NCI-H82 (cell line): Measurements from ENCODE around the gene DMRTB1.

Source experiments
- DNase-seq: peaks from one replicate; lab custom pipeline; 2025; lab: John Stamatoyannopoulos, UW

Gene DMRTB1

DNA sequence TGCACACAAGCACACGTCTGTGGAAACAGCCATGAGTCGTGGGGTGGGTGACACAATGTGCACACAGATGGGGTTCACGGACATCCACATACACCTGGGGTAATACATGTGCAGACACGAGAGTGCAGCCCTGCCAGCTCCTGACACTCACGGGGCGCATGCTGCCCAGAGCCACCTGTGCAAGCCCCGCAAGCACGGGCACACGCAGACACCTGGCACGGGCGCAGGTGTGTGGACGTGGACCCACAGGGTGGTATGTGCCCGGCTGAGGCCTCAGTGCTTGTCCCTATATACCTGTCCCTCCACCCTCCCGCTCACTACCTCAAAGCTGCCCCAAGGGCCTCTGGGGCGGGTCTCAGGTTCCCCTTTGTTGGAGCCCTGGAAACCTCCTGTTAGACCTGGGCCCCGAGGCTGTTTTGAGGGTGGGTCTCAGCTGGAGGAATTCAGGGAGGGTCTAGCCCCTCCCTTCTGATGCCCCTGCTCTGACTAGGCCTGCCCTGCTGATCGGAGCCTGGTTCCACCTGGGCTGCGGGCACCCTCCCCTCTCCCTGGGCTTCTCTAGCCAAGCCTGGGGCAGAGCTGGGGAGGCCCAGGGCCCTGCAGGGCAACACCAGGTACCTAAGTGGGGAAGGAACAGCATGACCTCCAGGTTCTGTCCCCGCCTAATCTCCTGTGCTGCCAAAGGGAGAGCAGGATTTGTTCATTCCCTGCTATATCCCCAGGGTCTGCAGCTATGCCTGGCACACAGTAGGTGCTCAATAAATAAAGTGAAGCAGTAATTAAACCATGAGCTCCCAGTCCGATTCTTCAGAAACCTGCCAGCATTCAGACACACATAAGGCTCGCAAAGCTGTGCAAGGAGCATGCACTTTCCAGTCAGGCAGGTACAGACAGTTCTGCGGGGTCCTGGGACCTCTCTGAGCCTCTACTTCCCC, 49.1 kb downstream of the DMRTB1 start:
- no peak for DNase-seq

GRCh38 chr1:53508991-53509666, 49.9 kb downstream of the DMRTB1 start:
- no peak for DNase-seq

DNA sequence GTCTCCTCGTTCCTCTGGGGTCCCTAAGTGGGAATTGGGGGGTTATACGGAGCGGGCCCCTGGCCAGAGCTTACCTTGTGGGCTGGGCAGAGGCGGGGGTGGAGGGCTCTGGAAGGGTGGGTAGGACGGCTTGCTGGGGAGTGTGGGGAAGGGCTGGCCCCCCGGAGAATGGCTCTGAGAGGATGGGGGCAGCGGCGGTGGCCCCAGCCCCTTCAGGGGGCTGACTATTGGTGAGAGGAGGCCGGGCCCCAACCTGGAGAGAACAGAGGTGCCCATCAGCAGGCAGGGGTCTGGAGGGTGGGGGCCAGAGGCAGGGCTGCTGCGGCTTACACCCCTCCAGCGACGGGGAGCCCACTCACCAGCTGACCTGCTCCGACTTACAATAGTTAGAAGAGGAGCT, 50.6 kb downstream of the DMRTB1 start:
- no peak for DNase-seq

DNA sequence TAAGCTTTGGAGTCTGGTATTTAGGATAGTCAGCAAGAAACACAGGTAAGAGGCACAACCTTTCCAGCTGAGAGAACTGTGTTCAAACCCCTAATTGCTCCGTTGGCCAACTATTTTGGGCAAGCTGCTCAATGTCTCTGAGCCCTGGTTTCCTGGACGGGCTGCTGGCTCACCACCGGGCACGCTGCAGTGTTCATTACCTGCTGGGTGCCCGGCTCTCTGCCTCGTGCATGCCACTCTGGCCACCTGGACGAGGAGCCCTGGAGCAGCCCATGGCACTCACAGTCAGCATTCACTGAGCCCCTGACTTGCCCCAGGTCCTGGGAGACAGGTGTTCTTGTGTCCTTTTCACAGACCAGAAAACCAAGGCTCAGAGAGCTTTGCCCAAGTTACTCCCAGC, 51.0 kb downstream of the DMRTB1 start:
- no peak for DNase-seq

DNA sequence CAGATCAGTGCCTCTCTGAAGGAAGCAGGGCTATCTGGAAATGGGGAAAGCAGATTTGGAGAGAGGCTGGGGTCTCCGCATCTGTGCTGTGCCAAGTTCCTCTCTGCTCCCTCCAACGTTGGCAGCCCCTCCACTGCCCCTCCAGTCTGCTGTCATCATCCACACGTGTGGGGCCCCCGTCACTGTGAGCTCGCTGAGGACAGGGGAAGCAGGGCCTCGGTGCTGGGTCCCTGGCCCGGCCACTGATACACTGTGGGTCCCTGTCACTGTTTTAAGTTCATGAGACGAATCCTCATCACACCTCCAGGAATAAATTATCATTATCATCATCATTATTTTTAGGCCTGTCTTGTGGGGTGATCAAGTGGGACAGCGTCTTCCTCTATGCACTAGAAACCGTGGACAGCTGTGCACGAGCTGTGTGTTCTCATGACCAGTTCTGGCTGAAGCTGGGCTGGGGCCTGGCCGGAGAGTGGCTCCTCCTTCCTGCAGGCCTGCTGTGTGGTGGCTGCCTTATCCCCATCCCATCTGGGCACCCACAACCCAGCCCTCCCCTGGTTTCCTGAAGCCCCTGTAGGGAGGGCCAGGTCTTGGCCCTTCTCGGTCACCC, 52.2 kb downstream of the DMRTB1 start:
- DNase-seq: peak; percentile 38

DNA sequence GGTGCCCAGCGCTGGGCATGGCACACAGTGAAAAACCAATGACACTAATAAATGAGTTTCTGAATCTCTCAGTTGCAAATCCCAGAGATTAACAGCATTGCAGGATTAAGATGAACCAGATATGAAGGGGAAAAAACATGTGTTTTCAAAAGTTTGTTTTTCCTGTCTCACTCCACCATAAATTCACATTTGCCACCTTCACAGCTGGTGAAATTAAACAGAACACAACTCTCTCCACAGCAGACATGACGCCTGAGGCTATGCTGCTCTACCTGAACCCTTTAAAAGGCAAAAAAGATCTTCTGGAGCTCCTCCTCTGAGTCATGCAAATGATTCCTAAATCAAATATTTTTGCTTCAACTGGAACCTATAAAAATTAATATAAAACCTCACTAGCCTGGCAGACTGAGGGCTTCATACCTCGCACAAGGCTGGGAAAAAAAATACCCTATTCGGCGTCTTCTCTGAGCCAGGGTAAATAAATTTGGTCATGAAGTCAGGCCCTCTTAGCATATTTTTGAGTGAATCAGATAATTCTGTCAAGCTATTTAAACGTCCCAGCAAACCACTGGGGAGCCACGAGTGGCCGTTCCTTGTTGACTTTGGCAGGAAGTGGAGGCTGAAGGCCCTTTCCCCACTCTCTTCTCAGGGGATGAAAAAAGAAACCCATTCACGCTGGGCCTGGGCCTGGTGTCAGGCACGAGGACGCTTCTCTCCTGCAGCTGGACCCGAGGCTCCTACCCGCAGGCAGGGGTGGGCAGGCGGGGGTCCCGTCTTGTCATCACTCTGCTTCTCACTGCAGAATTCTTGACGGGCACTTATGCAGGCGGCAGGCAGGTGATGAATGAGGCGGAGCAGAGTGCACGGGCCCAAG, 53.0 kb downstream of the DMRTB1 start:
- no peak for DNase-seq

DNA sequence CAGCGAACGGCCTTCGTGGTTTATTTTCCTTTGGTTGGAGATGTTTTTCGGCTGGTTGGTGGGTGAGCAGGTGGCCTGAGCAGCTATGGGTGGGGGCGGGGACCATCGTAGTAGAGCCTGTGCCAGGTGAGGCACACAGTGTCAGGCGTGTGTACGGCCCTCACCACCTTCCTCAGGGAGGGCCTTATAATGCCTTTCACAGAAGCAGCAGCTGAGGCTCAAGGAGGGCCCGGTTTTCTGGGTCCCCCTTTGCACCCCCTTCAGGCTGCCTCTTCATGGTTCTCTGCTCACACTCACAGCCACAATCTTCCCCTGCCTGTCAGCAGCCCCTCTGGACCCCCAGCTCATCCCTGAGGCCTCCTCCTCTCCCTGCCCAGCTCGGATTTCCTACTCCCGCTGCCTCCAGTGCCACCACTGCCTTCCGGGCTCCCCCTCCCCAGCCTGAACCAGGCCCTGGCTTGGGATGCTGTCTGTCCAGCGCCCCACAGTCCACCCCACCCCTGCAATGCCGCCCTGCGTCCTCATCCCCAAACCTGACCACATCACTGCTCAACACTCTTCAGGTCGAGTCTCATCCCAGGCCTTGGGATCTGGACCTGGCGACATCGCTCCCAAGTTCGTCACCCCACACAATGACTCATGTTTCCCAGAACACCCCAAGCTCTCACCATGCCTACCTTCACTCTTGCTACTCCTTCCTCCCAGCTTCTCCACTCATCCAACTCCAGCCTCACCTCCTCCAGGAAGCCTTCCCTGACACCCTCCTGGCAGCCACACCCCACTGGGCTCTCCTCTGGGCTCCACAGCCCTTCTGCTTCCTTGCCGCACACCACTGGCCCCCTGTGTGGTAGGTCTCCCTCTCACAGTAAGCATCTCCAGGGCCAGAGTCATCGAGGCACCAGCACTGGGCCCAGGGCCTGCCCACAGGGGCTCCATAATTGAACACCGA, 53.9 kb downstream of the DMRTB1 start:
- no peak for DNase-seq

DNA sequence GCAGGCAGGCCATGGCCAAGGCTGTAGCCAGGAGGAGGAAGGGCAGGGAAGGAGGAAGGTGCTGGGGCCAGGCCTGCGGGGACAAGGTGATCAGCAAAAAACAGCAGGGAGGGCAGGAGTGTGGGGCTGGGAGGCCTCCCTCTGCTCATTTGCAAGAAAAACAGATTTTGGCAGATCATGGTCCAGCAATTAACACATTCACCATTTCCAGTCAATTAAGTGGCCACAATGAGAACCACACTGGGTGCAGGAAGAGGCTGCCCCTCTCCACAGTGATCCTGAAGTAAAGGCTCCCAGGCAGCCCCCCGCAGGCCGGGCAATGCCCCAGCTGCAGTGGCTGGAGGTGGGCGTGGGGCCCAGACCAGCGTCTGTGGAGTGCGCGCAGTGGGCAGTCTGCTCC, 54.6 kb downstream of the DMRTB1 start:
- no peak for DNase-seq

DNA sequence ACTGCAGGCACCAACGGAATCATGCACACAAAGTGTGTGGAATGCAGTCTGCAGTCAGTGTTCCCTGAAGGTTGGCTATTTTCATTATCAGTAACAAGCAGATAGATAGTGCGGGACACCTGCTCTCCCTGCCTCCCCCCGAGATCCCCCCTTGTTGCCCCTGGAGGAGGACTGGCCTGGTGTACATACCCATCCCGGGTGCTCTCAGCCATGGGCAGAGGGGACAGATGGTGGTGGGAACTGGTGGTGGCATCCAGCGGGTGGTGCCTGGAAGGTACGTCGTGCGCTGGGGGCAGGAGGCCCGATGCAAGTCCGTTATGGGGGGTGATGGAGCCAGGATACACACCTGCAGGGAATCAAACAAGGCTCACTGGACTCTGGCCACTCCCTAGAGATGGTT, 55.2 kb downstream of the DMRTB1 start:
- no peak for DNase-seq

DNA sequence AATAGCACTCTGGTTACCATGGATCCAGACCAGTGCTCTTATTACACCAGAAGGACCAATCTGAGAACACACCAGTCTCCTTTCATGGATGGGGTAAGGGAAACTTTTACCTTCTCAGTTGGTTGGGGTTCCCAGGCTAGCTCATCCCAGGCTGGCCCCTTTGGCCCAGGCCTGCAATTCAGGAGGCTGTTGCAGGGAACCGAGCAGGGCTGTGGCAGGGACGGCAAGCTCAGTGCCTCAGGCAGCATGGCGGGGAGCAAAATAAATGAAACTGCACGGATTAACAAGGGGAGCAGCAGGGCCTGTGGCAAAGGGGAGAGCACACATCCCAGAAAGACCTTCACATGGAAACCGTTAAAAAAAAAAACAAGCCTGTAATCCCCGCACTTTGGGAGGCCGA, 57.0 kb downstream of the DMRTB1 start:
- no peak for DNase-seq
